Renal cortical epithelial cell (primary cell): ENCODE results near the gene GCGR. TPM values are rescaled to one million over a fixed set of nuclear protein-coding genes. Genes with fewer than 3 reads are reported as not detected.

ENCODE experiments used
- DNase-seq: peaks from one replicate; pipeline ENCODE4 v3.0.0-alpha.2; 2011; ENCODE audit warnings: low read depth
- total RNA-seq: library from RNA; depleted of rRNA; stranded (reverse); fragments of >200 nt; gene quantifications from 2 replicates; pipeline ENCODE4 v1.2.3, GENCODE V29; 2014

Gene GCGR
- total RNA-seq, result not detected in 2 replicates

GRCh38 chr17:81803728-81804558 is at the start of gene GCGR:
Gene GCGR (plus strand): TSS chr17:81804150. CDS start chr17:81809019, 4,869 bp downstream.
- no peak for DNase-seq

DNA sequence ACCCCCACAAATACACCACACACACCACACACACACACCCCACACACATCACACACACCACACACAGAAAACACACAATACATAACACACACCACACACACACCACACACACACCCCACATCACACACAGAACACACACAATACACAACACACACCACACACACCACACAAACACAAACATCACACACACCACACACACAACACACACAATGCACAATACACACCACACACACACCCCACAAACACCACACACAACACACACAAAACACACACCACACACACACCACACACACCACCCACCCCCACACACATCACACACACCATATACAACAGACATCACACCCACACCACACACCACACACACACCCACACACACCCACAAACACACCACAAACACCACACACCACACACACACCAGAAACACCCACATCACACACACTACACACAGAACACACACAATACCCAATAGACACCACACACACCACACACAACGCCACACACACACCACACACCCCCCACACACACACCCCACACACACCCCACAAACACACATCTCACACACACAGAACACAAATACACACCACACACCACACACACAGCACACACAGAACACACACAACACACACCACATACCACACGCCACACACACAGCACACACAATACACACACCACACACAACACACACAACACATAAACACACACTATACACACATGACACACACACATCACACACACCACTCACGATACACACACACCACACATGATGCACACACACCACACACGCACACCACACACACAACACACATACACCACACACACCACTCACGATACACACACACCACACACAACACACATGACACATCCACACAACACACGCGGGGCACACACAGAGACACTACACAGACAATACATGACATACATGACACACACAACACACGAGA is 11.0 kb upstream of the GCGR start:
- no peak for DNase-seq

DNA sequence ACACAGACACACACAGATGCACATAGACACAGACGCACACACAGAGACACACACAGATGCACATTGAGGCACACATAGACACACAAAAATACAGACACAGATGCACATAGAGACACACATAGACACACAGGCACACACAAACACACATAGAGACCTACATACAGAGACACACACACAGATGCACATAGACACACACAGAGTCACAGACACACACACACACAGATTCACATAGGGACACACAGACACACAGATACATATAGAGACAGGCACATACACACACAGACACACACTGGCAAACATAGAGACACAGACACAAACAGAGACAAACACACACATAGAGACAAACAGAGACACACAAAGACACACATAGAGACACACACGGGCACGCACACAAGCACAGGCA is 9.9 kb upstream of the GCGR start:
- DNase-seq, result no peak

GRCh38 chr17:81794509-81794908 is 9.4 kb upstream of the GCGR start:
- no peak for DNase-seq

DNA sequence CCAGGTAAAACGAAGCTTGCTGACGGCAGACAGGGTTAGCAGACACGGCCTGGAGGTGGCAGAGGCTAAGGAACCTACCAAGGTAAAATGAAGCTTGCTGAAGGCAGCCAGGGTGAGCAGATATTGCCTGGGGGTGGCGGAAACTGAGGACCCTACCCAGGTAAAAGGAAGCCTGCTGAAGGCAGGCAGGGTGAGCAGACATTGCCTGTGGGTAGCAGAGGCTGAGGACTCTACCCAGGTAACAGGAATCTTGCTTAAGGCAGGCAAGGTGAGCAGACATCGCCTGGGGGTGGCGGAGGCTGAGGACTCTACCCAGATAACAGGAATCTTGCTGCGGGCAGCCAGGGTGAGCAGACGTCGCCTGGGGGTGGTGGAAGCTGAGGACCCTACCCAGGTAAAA is 2.6 kb upstream of the GCGR start:
- no peak for DNase-seq

GRCh38 chr17:81802048-81802758 is 1.7 kb upstream of the GCGR start:
- no peak for DNase-seq

GRCh38 chr17:81802856-81803643 is 900 bp upstream of the GCGR start:
- DNase-seq, result no peak

DNA sequence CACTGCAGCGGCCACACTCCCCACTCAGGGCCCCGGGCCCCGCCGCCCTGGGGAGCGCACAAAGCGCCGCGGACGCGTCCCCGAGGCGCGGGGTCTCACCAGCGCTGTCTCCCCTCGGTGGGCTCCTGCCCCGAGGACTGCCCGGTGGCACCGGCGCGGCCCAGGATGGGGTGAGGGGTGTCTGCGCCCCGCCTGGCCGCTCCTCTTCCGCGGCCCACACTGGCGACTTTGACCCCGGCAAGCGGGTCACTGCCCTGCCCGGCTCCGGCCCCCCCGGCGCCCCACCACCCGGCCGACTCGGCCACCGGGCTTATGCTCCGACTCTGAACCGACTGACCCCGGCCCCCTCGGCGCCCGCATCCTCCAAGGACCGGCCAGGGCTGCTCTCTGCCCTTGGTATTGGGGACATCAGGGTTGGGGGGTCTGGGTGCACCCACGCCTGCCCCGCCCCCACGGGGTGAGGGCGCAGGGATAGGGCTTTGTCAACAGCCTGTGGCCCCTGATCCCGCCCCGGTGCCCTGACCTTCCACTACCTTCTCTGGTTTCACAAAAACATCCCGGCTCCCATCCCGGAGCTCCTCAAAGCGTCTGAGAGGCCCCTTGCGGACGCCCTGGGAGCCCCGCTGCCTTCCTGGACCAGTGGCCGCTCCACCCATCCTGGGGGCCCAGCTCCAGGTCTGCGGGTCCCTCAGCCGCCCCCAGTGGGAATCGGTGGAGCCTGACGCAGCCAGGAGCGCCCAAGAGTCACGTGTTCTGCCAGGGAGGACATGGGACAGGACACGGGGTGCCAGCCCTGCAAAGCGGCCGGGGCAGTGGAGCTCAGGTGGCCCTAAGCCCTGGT is 829 bp downstream of the GCGR start:
- no peak for DNase-seq

GRCh38 chr17:81805707-81806460 is 1.9 kb downstream of the GCGR start:
- no peak for DNase-seq

- no peak for DNase-seq
Measured at GRCh38 chr17:81806461-81807209, 2.7 kb downstream of the GCGR start.

- DNase-seq, result no peak
Measured at GRCh38 chr17:81807210-81807719, 3.3 kb downstream of the GCGR start.

DNA sequence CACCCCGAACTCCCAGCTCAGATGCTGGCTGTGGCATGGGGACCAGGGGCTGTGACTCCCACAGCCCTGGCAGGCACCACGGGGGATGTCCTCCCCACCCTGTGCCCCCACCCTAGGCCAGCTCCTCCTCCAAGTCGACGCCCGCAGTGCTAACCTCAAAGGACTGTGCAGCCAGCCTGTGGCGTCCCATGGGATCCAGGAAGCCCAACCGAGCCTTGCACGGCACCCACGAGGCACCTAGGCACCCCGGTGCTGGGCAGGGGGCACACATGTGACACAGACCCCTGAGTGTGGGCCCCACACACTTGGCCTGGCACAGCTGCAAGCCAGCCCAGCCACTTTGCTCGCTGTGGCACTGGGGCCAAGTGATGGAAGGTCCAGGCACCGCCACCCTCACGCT is 3.9 kb downstream of the GCGR start:
- DNase-seq, result no peak

DNA sequence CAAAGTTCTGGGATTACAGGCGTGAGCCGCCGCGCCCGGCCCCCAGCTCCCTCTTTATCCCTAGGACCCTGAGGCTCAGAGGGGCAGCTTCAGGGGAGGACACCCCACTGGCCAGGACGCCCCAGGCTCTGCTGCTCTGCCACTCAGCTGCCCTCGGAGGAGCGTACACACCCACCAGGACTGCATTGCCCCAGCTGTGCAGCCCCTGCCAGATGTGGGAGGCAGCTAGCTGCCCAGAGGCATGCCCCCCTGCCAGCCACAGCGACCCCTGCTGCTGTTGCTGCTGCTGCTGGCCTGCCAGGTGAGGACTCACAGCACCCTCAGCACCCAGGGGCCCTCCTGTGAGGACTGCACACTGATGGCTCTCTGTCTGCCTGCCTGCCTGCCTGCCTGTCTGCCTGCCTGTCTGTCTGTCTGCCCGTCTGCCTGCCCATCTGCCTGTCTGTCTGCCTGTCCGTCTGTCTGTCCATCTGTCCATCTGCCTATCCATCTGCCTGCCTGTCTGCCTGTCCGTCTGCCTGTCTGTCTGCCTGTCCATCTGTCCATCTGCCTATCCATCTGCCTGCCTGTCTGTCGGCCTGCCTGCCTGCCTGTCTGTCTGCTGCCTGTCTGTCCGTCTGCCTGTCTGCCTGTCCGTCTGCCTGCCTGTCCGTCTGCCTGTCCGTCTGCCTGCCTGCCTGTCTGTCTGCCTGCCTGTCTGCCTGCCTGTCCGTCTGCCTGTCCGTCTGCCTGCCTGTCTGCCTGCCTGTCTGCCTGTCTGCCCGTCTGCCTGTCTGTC is 5.0 kb downstream of the GCGR start:
- no peak for DNase-seq

- no peak for DNase-seq
Measured at GRCh38 chr17:81809556-81809998, 5.6 kb downstream of the GCGR start.

- DNase-seq, result no peak
Measured at GRCh38 chr17:81810476-81810875, 6.5 kb downstream of the GCGR start.

DNA sequence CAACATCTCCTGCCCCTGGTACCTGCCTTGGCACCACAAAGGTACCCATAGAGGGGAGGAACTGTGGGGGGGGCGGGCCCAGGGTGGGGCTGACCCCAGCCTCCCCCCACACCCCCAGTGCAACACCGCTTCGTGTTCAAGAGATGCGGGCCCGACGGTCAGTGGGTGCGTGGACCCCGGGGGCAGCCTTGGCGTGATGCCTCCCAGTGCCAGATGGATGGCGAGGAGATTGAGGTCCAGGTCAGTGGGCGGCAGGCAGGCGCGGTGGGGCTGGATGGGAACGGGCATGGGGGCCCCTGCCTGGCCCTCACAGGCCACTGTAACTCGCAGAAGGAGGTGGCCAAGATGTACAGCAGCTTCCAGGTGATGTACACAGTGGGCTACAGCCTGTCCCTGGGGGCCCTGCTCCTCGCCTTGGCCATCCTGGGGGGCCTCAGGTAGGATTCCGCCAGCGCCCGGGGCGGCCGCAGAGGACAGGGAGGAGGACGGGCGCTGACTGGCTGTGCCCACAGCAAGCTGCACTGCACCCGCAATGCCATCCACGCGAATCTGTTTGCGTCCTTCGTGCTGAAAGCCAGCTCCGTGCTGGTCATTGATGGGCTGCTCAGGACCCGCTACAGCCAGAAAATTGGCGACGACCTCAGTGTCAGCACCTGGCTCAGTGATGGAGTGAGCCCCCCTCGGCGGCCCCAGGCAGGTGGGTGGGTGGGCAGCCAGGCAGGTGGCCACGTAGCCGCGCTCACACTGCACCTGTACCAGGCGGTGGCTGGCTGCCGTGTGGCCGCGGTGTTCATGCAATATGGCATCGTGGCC is 7.1 kb downstream of the GCGR start:
- no peak for DNase-seq
